ENCODE data around the gene KRTAP10-4. TPM values are rescaled to one million over a fixed set of nuclear protein-coding genes. Genes with fewer than 3 reads are reported as not detected.

Gene KRTAP10-4
- total and polyA plus RNA-seq, 2 experiments from 2014 or later: not detected

- Histone ChIP-seq H3K27me3 (replicated peaks; ENCODE audit: insufficient read depth) (peaks cover 27% of the 10 kb centered on the region), H3K9me2 (ENCODE audit: insufficient read depth) (no peaks in the 10 kb centered on the region), H3K79me2 (ENCODE audit: insufficient read depth) (no peaks in the 10 kb centered on the region), H3K4me2 (ENCODE audit: unreplicated experiment) (no peak within 1 kb of the TSS), H4K20me1 (ENCODE audit: insufficient read depth) (no peaks in the 10 kb centered on the region), H3F3A (ENCODE audit: insufficient read depth) (no peaks in the 10 kb centered on the region), H3K9ac (no peak within 1 kb of the TSS), H3K36me3 (ENCODE audit: low read depth) (no peaks in the 10 kb centered on the region), H3K9me3 (ENCODE audit: low read depth) (no peaks in the 10 kb centered on the region), H3K4me1 (ENCODE audit: insufficient read depth) (no peaks in the 10 kb centered on the region), H3K4me3 (no peak within 1 kb of the TSS), H2AFZ (no peak within 1 kb of the TSS), H3K27ac (no peak within 1 kb of the TSS)
- no peak for TF ChIP-seq EZH2phosphoT487 (IDR thresholded peaks at IDR 0.05; ENCODE audit: insufficient read depth, low read depth)
- TF ChIP-seq EZH2 (IDR thresholded peaks at IDR 0.05; ENCODE audit: insufficient read depth, poor library complexity, severe bottlenecking): no peak
- in situ Hi-C loops (cut with MboI): no loop called here
- DNase-seq: no peak
- 39 to 50% methylated on average over 5 of the region's 5 CpGs for WGBS, 2 experiments (ENCODE audit: low coverage in 1 of 2, low lambda C conversion rate in 2 of 2, missing lambda C conversion rate in 2 of 2)
These were observed 14.8 kb upstream of the KRTAP10-4 start, which contains the start of gene KRTAP10-3 for GRCh38 chr21:44558695-44559094. Gene KRTAP10-3 (minus strand): TSS chr21:44558795. CDS start chr21:44558715, 80 bp downstream.

- in situ Hi-C loops (cut with MboI): no loop called here
- DNase-seq: no peak
- WGBS, 2 experiments (ENCODE audit: low coverage in 1 of 2, low lambda C conversion rate in 2 of 2, missing lambda C conversion rate in 2 of 2): 47 to 54% methylated on average over 1 of the region's 1 CpG
These were observed 9.4 kb upstream of the KRTAP10-4 start for GRCh38 chr21:44564099-44564498.

GRCh38 chr21:44564886-44565598 lies 8.5 kb upstream of the KRTAP10-4 start:
- Histone ChIP-seq H3K4me1 (ENCODE audit: insufficient read depth) (no peaks in the 10 kb centered on the region), H3K4me2 (ENCODE audit: unreplicated experiment) (no peak overlapping the region), H3K9me2 (ENCODE audit: insufficient read depth) (no peaks in the 10 kb centered on the region), H3K9ac (no peak overlapping the region), H3K27me3 (replicated peaks; ENCODE audit: insufficient read depth) (peaks cover 9% of the 10 kb centered on the region; the same call in 1 of the 2 replicates), H3K4me3 (no peak overlapping the region), H3K9me3 (ENCODE audit: low read depth) (no peaks in the 10 kb centered on the region), H3F3A (ENCODE audit: insufficient read depth) (no peaks in the 10 kb centered on the region), H3K79me2 (ENCODE audit: insufficient read depth) (no peaks in the 10 kb centered on the region), H3K36me3 (ENCODE audit: low read depth) (no peaks in the 10 kb centered on the region), H4K20me1 (ENCODE audit: insufficient read depth) (no peaks in the 10 kb centered on the region), H3K27ac (no peak overlapping the region), H2AFZ (no peak overlapping the region)
- no peak for DNase-seq
- WGBS, 2 experiments (ENCODE audit: low coverage in 1 of 2, low lambda C conversion rate in 2 of 2, missing lambda C conversion rate in 2 of 2): 0% methylated on average over 1 of the region's 1 CpG
- in situ Hi-C loops (cut with MboI): no loop called here
- no peak for TF ChIP-seq EZH2 (IDR thresholded peaks at IDR 0.05; ENCODE audit: insufficient read depth, poor library complexity, severe bottlenecking)

More at GRCh38 chr21:44564099-44564498, 9.4 kb upstream of the KRTAP10-4 start:
- Histone ChIP-seq H3K9ac (no peak overlapping the region), H2AFZ (no peak overlapping the region), H3K4me2 (ENCODE audit: unreplicated experiment) (no peak overlapping the region), H3K27me3 (replicated peaks; ENCODE audit: insufficient read depth) (peaks cover 9% of the 10 kb centered on the region; the same call in 1 of the 2 replicates), H4K20me1 (ENCODE audit: insufficient read depth) (no peaks in the 10 kb centered on the region), H3K79me2 (ENCODE audit: insufficient read depth) (no peaks in the 10 kb centered on the region), H3K36me3 (ENCODE audit: low read depth) (no peaks in the 10 kb centered on the region), H3F3A (ENCODE audit: insufficient read depth) (no peaks in the 10 kb centered on the region), H3K4me1 (ENCODE audit: insufficient read depth) (no peaks in the 10 kb centered on the region), H3K4me3 (no peak overlapping the region), H3K9me3 (ENCODE audit: low read depth) (no peaks in the 10 kb centered on the region), H3K9me2 (ENCODE audit: insufficient read depth) (no peaks in the 10 kb centered on the region), H3K27ac (no peak overlapping the region)
- TF ChIP-seq EZH2phosphoT487 (IDR thresholded peaks at IDR 0.05; ENCODE audit: insufficient read depth, low read depth) (no peak), EZH2 (IDR thresholded peaks at IDR 0.05; ENCODE audit: insufficient read depth, poor library complexity, severe bottlenecking) (no peak)

GRCh38 chr21:44566403-44566802 lies 7.1 kb upstream of the KRTAP10-4 start:
- H3F3A ChIP-seq (ENCODE audit: insufficient read depth): no peaks in the 10 kb centered on the region
- peaks cover 9% of the 10 kb centered on the region; the same call in 1 of the 2 replicates for H3K27me3 ChIP-seq (replicated peaks; ENCODE audit: insufficient read depth)
- DNase-seq: no peak
- WGBS, 2 experiments (ENCODE audit: low coverage in 1 of 2, low lambda C conversion rate in 2 of 2, missing lambda C conversion rate in 2 of 2): 0 to 3% methylated on average over 1 of the region's 1 CpG
- in situ Hi-C loops (cut with MboI): no loop called here
- H3K9me3 ChIP-seq (ENCODE audit: low read depth): no peaks in the 10 kb centered on the region
- H4K20me1 ChIP-seq (ENCODE audit: insufficient read depth): no peaks in the 10 kb centered on the region
- H3K9ac ChIP-seq: no peak overlapping the region
- H3K27ac ChIP-seq: no peak overlapping the region
- no peaks in the 10 kb centered on the region for H3K9me2 ChIP-seq (ENCODE audit: insufficient read depth)
- no peak overlapping the region for H3K4me3 ChIP-seq
- no peaks in the 10 kb centered on the region for H3K4me1 ChIP-seq (ENCODE audit: insufficient read depth)
- TF ChIP-seq EZH2phosphoT487 (IDR thresholded peaks at IDR 0.05; ENCODE audit: insufficient read depth, low read depth): no peak
- TF ChIP-seq EZH2 (IDR thresholded peaks at IDR 0.05; ENCODE audit: insufficient read depth, poor library complexity, severe bottlenecking): no peak
- H3K79me2 ChIP-seq (ENCODE audit: insufficient read depth): no peaks in the 10 kb centered on the region
- no peaks in the 10 kb centered on the region for H3K36me3 ChIP-seq (ENCODE audit: low read depth)
- H3K4me2 ChIP-seq (ENCODE audit: unreplicated experiment): no peak overlapping the region
- H2AFZ ChIP-seq: no peak overlapping the region

Data from GM23248 (cell line).